Karpas-422 (cell line): ENCODE results near the gene POU6F2. TPM values are rescaled to one million over a fixed set of nuclear protein-coding genes. Genes with fewer than 3 reads are reported as not detected.

Source experiments
- DNase-seq: peaks from one replicate; pipeline ENCODE4 v3.0.0-alpha.2; 2015
- H2AFZ ChIP-seq: fragments of 200-600 bp; sonication (generic); 2 replicates; pipeline ENCODE4 v1.6.1; 2014; ENCODE audit warnings: antibody characterized with exemption, low read length, mixed read lengths
- H3K27ac ChIP-seq: fragments of 200-600 bp; sonication (generic); 2 replicates; pipeline ENCODE4 v1.5.1; 2014; ENCODE audit warnings: mild to moderate bottlenecking, low read length, moderate library complexity
- H3K27me3 ChIP-seq: fragments of 200-600 bp; sonication (generic); 2 replicates; pipeline ENCODE4 v1.6.1; 2014; ENCODE audit warnings: low read length, mixed read lengths
- H3K36me3 ChIP-seq: fragments of 200-600 bp; sonication (generic); 2 replicates; pipeline ENCODE4 v1.6.1; 2014; ENCODE audit warnings: low read length, mixed read lengths; ENCODE audit not compliant: insufficient read depth
- H3K4me1 ChIP-seq: fragments of 200-600 bp; sonication (generic); 2 replicates; pipeline ENCODE4 v1.6.1; 2014; ENCODE audit warnings: mild to moderate bottlenecking, low read length, mixed read lengths
- H3K4me2 ChIP-seq: fragments of 200-600 bp; sonication (generic); 2 replicates; pipeline ENCODE4 v1.6.1; 2014; ENCODE audit warnings: low read length, low read depth, mild to moderate bottlenecking; ENCODE audit not compliant: poor library complexity, severe bottlenecking
- H3K4me3 ChIP-seq: fragments of 200-600 bp; sonication (generic); 2 replicates; pipeline ENCODE4 v1.5.1; 2014; ENCODE audit warnings: mild to moderate bottlenecking, antibody characterized with exemption, low read length, mixed read lengths
- H3K79me2 ChIP-seq: fragments of 200-600 bp; sonication (generic); 2 replicates; pipeline ENCODE4 v1.6.1; 2014; ENCODE audit warnings: mild to moderate bottlenecking, low read length, mixed read lengths
- H3K9ac ChIP-seq: fragments of 200-600 bp; sonication (generic); 2 replicates; pipeline ENCODE4 v1.6.0; 2014; ENCODE audit warnings: low read length
- H3K9me2 ChIP-seq: fragments of 200-600 bp; sonication (generic), shearing (Covaris generic); replicated peaks from 2 replicates; pipeline ENCODE4 v1.6.0; 2014; ENCODE audit warnings: mild to moderate bottlenecking, low read length, moderate library complexity; ENCODE audit not compliant: insufficient read depth
- H3K9me3 ChIP-seq: fragments of 300-700, 200-600 bp; sonication (generic); 2 replicates; pipeline ENCODE4 v1.6.1; 2014; ENCODE audit warnings: low read length, mixed read lengths
- H4K20me1 ChIP-seq: fragments of 200-600 bp; sonication (generic); 2 replicates; pipeline ENCODE4 v1.6.1; 2014; ENCODE audit warnings: mild to moderate bottlenecking, antibody characterized with exemption, low read length, low read depth; ENCODE audit not compliant: insufficient read depth
- total RNA-seq: library from RNA; depleted of rRNA; stranded (reverse); fragments of >200 nt; shearing (Covaris generic); gene quantifications from 2 replicates; pipeline ENCODE4 v1.2.3, GENCODE V29; 2014; ENCODE audit warnings: low replicate concordance

The POU6F2 gene
- total RNA-seq, 1 experiment from 2014 or later = not detected

- Histone ChIP-seq H3K9ac (no peak overlapping the region), H4K20me1 (no peaks in the 10 kb centered on the region), H3K4me1 (no peaks in the 10 kb centered on the region), H2AFZ (no peak overlapping the region), H3K79me2 (no peaks in the 10 kb centered on the region), H3K9me3 (no peaks in the 10 kb centered on the region), H3K9me2 (no peaks in the 10 kb centered on the region), H3K36me3 (no peaks in the 10 kb centered on the region), H3K27ac (no peak overlapping the region), H3K4me3 (no peak overlapping the region), H3K4me2 (no peak overlapping the region), H3K27me3 (no peaks in the 10 kb centered on the region)
- DNase-seq = no peak
Measured at GRCh38 chr7:39142750-39143149, 165.0 kb downstream of the POU6F2 start.

GRCh38 chr7:39144420-39144819, 166.7 kb downstream of the POU6F2 start:
- DNase-seq = no peak
- no peaks in the 10 kb centered on the region for H3K36me3 ChIP-seq
- no peak overlapping the region for H3K4me2 ChIP-seq
- H3K27ac ChIP-seq = no peak overlapping the region
- H2AFZ ChIP-seq = no peak overlapping the region
- no peak overlapping the region for H3K4me3 ChIP-seq
- no peak overlapping the region for H3K9ac ChIP-seq
- H3K79me2 ChIP-seq = no peaks in the 10 kb centered on the region
- H4K20me1 ChIP-seq = no peaks in the 10 kb centered on the region
- no peaks in the 10 kb centered on the region for H3K27me3 ChIP-seq
- no peaks in the 10 kb centered on the region for H3K9me2 ChIP-seq
- H3K4me1 ChIP-seq = no peaks in the 10 kb centered on the region
- H3K9me3 ChIP-seq = no peaks in the 10 kb centered on the region

- no peak for DNase-seq
Measured at GRCh38 chr7:39145283-39145682, 167.6 kb downstream of the POU6F2 start.

GRCh38 chr7:39145935-39146334, 168.2 kb downstream of the POU6F2 start:
- no peaks in the 10 kb centered on the region for H3K9me3 ChIP-seq
- H3K4me1 ChIP-seq = no peaks in the 10 kb centered on the region
- no peak overlapping the region for H3K9ac ChIP-seq
- no peaks in the 10 kb centered on the region for H3K9me2 ChIP-seq
- no peaks in the 10 kb centered on the region for H4K20me1 ChIP-seq
- no peak for DNase-seq
- H3K79me2 ChIP-seq = no peaks in the 10 kb centered on the region
- no peaks in the 10 kb centered on the region for H3K27me3 ChIP-seq
- no peak overlapping the region for H3K4me3 ChIP-seq
- no peaks in the 10 kb centered on the region for H3K36me3 ChIP-seq
- no peak overlapping the region for H3K4me2 ChIP-seq
- no peak overlapping the region for H2AFZ ChIP-seq
- no peak overlapping the region for H3K27ac ChIP-seq

More at GRCh38 chr7:39145283-39145682, 167.6 kb downstream of the POU6F2 start:
- no peaks in the 10 kb centered on the region for H3K4me1 ChIP-seq
- no peaks in the 10 kb centered on the region for H3K27me3 ChIP-seq
- H3K36me3 ChIP-seq = no peaks in the 10 kb centered on the region
- H4K20me1 ChIP-seq = no peaks in the 10 kb centered on the region
- no peak overlapping the region for H3K4me3 ChIP-seq
- H3K79me2 ChIP-seq = no peaks in the 10 kb centered on the region
- no peak overlapping the region for H3K9ac ChIP-seq
- no peak overlapping the region for H3K4me2 ChIP-seq
- H2AFZ ChIP-seq = no peak overlapping the region
- no peak overlapping the region for H3K27ac ChIP-seq
- no peaks in the 10 kb centered on the region for H3K9me2 ChIP-seq
- H3K9me3 ChIP-seq = no peaks in the 10 kb centered on the region

GRCh38 chr7:39152701-39153100, 175.0 kb downstream of the POU6F2 start:
- DNase-seq = no peak
- H3K9ac ChIP-seq = no peak overlapping the region
- H4K20me1 ChIP-seq = no peaks in the 10 kb centered on the region
- H3K79me2 ChIP-seq = no peaks in the 10 kb centered on the region
- no peak overlapping the region for H3K4me3 ChIP-seq
- H3K4me1 ChIP-seq = no peaks in the 10 kb centered on the region
- H3K4me2 ChIP-seq = no peak overlapping the region
- no peaks in the 10 kb centered on the region for H3K27me3 ChIP-seq
- H2AFZ ChIP-seq = no peak overlapping the region
- H3K9me3 ChIP-seq = no peaks in the 10 kb centered on the region
- no peak overlapping the region for H3K27ac ChIP-seq
- no peaks in the 10 kb centered on the region for H3K9me2 ChIP-seq
- no peaks in the 10 kb centered on the region for H3K36me3 ChIP-seq

- no peaks in the 10 kb centered on the region for H3K79me2 ChIP-seq
- no peaks in the 10 kb centered on the region for H3K4me1 ChIP-seq
Measured at GRCh38 chr7:39153113-39153512, 175.4 kb downstream of the POU6F2 start.

GRCh38 chr7:39153647-39154046, 175.9 kb downstream of the POU6F2 start:
- Histone ChIP-seq H3K9me3 (no peaks in the 10 kb centered on the region), H4K20me1 (no peaks in the 10 kb centered on the region), H3K4me2 (no peak overlapping the region), H3K79me2 (no peaks in the 10 kb centered on the region), H3K27me3 (no peaks in the 10 kb centered on the region), H3K4me1 (no peaks in the 10 kb centered on the region), H3K27ac (no peak overlapping the region), H3K4me3 (no peak overlapping the region), H3K9me2 (no peaks in the 10 kb centered on the region), H3K9ac (no peak overlapping the region), H3K36me3 (no peaks in the 10 kb centered on the region), H2AFZ (no peak overlapping the region)
- no peak for DNase-seq

More at GRCh38 chr7:39153113-39153512, 175.4 kb downstream of the POU6F2 start:
- Histone ChIP-seq H2AFZ (no peak overlapping the region), H3K9me3 (no peaks in the 10 kb centered on the region), H3K36me3 (no peaks in the 10 kb centered on the region), H3K9me2 (no peaks in the 10 kb centered on the region), H3K9ac (no peak overlapping the region), H4K20me1 (no peaks in the 10 kb centered on the region), H3K4me2 (no peak overlapping the region), H3K27ac (no peak overlapping the region), H3K27me3 (no peaks in the 10 kb centered on the region), H3K4me3 (no peak overlapping the region)
- no peak for DNase-seq

GRCh38 chr7:39154815-39155214, 177.1 kb downstream of the POU6F2 start:
- Histone ChIP-seq H3K9ac (no peak overlapping the region), H3K27me3 (no peaks in the 10 kb centered on the region), H3K9me3 (no peaks in the 10 kb centered on the region), H3K4me1 (no peaks in the 10 kb centered on the region), H3K4me2 (no peak overlapping the region), H3K4me3 (no peak overlapping the region), H3K79me2 (no peaks in the 10 kb centered on the region), H3K27ac (no peak overlapping the region), H3K9me2 (no peaks in the 10 kb centered on the region), H3K36me3 (no peaks in the 10 kb centered on the region), H4K20me1 (no peaks in the 10 kb centered on the region), H2AFZ (no peak overlapping the region)
- no peak for DNase-seq

GRCh38 chr7:39158367-39158766, 180.7 kb downstream of the POU6F2 start:
- Histone ChIP-seq H2AFZ (no peak overlapping the region), H3K79me2 (no peaks in the 10 kb centered on the region), H3K27me3 (no peaks in the 10 kb centered on the region), H4K20me1 (no peaks in the 10 kb centered on the region), H3K9me2 (no peaks in the 10 kb centered on the region), H3K4me2 (no peak overlapping the region), H3K9ac (no peak overlapping the region), H3K4me3 (no peak overlapping the region), H3K27ac (no peak overlapping the region), H3K4me1 (peaks cover 8% of the 10 kb centered on the region), H3K36me3 (no peaks in the 10 kb centered on the region), H3K9me3 (no peaks in the 10 kb centered on the region)
- no peak for DNase-seq
